Skeletal muscle satellite cell (primary cell): ENCODE data around the gene ROBO2.

Source experiments
- H3K27me3 ChIP-seq: 2 replicates; pipeline ENCODE4 v1.7.0; 2013; ENCODE audit warnings: low read length; ENCODE audit not compliant: control insufficient read depth, insufficient read depth
- H3K36me3 ChIP-seq: 2 replicates; pipeline ENCODE4 v1.7.0; 2013; ENCODE audit warnings: mild to moderate bottlenecking, control low read depth, low read length; ENCODE audit not compliant: insufficient read depth
- H3K4me1 ChIP-seq: 2 replicates; pipeline ENCODE4 v1.7.0; 2013; ENCODE audit warnings: low read length; ENCODE audit not compliant: control insufficient read depth, insufficient read depth
- H3K4me2 ChIP-seq: 2 replicates; pipeline ENCODE4 v1.7.0; 2013; ENCODE audit warnings: mild to moderate bottlenecking, low read length
- H3K4me3 ChIP-seq: 2 replicates; pipeline ENCODE4 v1.7.0; 2013; ENCODE audit warnings: low read length
- H3K9ac ChIP-seq: 2 replicates; pipeline ENCODE4 v1.7.0; 2013; ENCODE audit warnings: mild to moderate bottlenecking, low read depth, low read length, moderate library complexity
- H3K9me3 ChIP-seq: replicated peaks from 2 replicates; pipeline ENCODE4 v1.7.0; 2013; ENCODE audit warnings: mild to moderate bottlenecking, control low read depth, low read length

Gene ROBO2

GRCh38 chr3:77660718-77661117 lies 620.8 kb downstream of the ROBO2 start:
- Histone ChIP-seq H3K4me1 (no peaks in the 10 kb centered on the region), H3K4me2 (no peak overlapping the region), H3K9ac (no peak overlapping the region), H3K36me3 (no peaks in the 10 kb centered on the region), H3K9me3 (no peaks in the 10 kb centered on the region), H3K4me3 (no peak overlapping the region), H3K27me3 (no peaks in the 10 kb centered on the region)

GRCh38 chr3:77667901-77668300 lies 628.0 kb downstream of the ROBO2 start:
- no peak overlapping the region for H3K4me2 ChIP-seq
- no peaks in the 10 kb centered on the region for H3K27me3 ChIP-seq
- H3K9ac ChIP-seq = no peak overlapping the region

GRCh38 chr3:77668376-77668775 lies 628.5 kb downstream of the ROBO2 start:
- no peak overlapping the region for H3K9ac ChIP-seq
- H3K27me3 ChIP-seq = no peaks in the 10 kb centered on the region
- H3K9me3 ChIP-seq = no peaks in the 10 kb centered on the region
- no peak overlapping the region for H3K4me3 ChIP-seq
- no peak overlapping the region for H3K4me2 ChIP-seq
- no peaks in the 10 kb centered on the region for H3K4me1 ChIP-seq
- no peaks in the 10 kb centered on the region for H3K36me3 ChIP-seq

More at GRCh38 chr3:77667901-77668300, 628.0 kb downstream of the ROBO2 start:
- Histone ChIP-seq H3K4me3 (no peak overlapping the region), H3K4me1 (no peaks in the 10 kb centered on the region), H3K9me3 (no peaks in the 10 kb centered on the region), H3K36me3 (no peaks in the 10 kb centered on the region)

- Histone ChIP-seq H3K27me3 (no peaks in the 10 kb centered on the region), H3K4me1 (no peaks in the 10 kb centered on the region), H3K9me3 (no peaks in the 10 kb centered on the region), H3K9ac (no peak overlapping the region), H3K36me3 (no peaks in the 10 kb centered on the region), H3K4me3 (no peak overlapping the region), H3K4me2 (no peak overlapping the region)
These were observed 632.1 kb downstream of the ROBO2 start for GRCh38 chr3:77672016-77672415.

DNA sequence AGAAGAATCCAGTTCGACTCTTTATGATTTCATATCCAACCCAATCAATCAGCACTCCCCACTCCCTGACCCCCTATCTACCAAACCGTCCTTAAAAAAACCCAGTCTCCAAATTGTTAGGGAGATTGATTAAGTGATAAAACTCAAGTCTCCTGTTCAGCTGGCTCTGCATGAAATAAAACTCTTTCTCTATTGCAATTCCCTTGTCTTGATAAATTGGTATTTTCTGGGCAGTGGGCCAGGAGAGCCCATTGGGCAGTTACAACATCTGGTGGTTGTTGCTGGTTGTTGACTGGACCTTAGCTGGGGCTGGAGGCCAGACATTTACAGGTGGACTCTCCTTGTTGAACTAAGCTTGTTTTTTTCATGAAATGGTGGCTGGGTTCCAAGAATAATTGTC lies 642.3 kb downstream of the ROBO2 start:
- no peaks in the 10 kb centered on the region for H3K4me1 ChIP-seq
- no peak overlapping the region for H3K9ac ChIP-seq
- H3K36me3 ChIP-seq = no peaks in the 10 kb centered on the region
- H3K4me2 ChIP-seq = no peak overlapping the region
- no peaks in the 10 kb centered on the region for H3K9me3 ChIP-seq
- no peak overlapping the region for H3K4me3 ChIP-seq
- no peaks in the 10 kb centered on the region for H3K27me3 ChIP-seq

- Histone ChIP-seq H3K4me3 (no peak overlapping the region), H3K27me3 (no peaks in the 10 kb centered on the region), H3K36me3 (no peaks in the 10 kb centered on the region), H3K4me2 (no peak overlapping the region), H3K9ac (no peak overlapping the region), H3K9me3 (no peaks in the 10 kb centered on the region), H3K4me1 (no peaks in the 10 kb centered on the region)
These were observed 644.2 kb downstream of the ROBO2 start for GRCh38 chr3:77684115-77684514.

GRCh38 chr3:77685713-77686112 lies 645.8 kb downstream of the ROBO2 start:
- H3K9ac ChIP-seq = no peak overlapping the region
- H3K36me3 ChIP-seq = no peaks in the 10 kb centered on the region
- H3K4me2 ChIP-seq = no peak overlapping the region
- no peaks in the 10 kb centered on the region for H3K27me3 ChIP-seq
- no peaks in the 10 kb centered on the region for H3K9me3 ChIP-seq
- H3K4me1 ChIP-seq = no peaks in the 10 kb centered on the region
- H3K4me3 ChIP-seq = no peak overlapping the region

- no peaks in the 10 kb centered on the region for H3K36me3 ChIP-seq
- H3K9me3 ChIP-seq = no peaks in the 10 kb centered on the region
- H3K27me3 ChIP-seq = no peaks in the 10 kb centered on the region
- no peaks in the 10 kb centered on the region for H3K4me1 ChIP-seq
- no peak overlapping the region for H3K4me3 ChIP-seq
- no peak overlapping the region for H3K9ac ChIP-seq
- no peak overlapping the region for H3K4me2 ChIP-seq
These were observed 646.7 kb downstream of the ROBO2 start for GRCh38 chr3:77686560-77686959.

DNA sequence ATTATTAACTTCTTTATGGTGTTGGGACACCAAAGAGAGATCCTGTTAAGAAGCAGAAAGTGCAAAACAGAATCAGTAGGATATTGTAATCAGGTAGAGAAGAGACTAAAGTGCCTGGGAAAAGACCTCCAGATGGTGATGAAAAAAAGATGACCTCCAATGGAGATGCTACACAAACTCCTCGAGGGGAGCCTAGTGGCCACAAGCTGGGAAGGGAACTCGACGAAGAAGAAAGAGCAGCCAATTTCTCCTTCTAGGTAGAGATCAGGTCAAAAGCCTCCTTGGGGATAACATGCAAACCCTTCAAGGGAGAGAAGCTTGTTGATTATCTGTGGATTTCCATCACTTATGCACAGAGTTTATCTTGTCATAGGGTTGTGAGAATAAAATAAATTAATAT lies 647.6 kb downstream of the ROBO2 start:
- Histone ChIP-seq H3K4me3 (no peak overlapping the region), H3K27me3 (no peaks in the 10 kb centered on the region), H3K4me2 (no peak overlapping the region), H3K4me1 (no peaks in the 10 kb centered on the region), H3K9ac (no peak overlapping the region), H3K36me3 (no peaks in the 10 kb centered on the region), H3K9me3 (no peaks in the 10 kb centered on the region)

- H3K4me3 ChIP-seq = no peak overlapping the region
- H3K9ac ChIP-seq = no peak overlapping the region
- H3K4me1 ChIP-seq = no peaks in the 10 kb centered on the region
- no peaks in the 10 kb centered on the region for H3K27me3 ChIP-seq
- H3K36me3 ChIP-seq = no peaks in the 10 kb centered on the region
- no peak overlapping the region for H3K4me2 ChIP-seq
- no peaks in the 10 kb centered on the region for H3K9me3 ChIP-seq
These were observed 650.5 kb downstream of the ROBO2 start for GRCh38 chr3:77690284-77690845.

DNA sequence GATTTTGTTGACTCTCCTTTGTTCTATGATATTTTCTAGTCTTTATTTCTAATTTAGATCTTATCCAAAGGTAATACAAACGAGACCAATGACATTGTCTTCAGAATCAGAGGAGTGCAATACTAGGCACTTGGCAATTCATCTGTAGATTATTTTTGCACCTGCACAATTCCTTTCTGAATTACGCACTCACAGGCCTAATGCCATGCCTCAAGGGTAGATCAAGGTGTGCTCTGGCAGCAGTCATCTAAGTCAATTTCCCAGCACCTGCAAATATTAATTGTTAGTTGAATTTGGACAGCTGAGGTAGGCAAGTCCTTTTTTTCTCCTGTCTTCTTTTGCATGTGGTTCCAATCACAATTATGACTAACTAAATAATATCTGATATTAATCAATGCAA lies 653.2 kb downstream of the ROBO2 start:
- no peak overlapping the region for H3K9ac ChIP-seq
- H3K9me3 ChIP-seq = no peaks in the 10 kb centered on the region
- H3K4me3 ChIP-seq = no peak overlapping the region
- no peak overlapping the region for H3K4me2 ChIP-seq
- H3K27me3 ChIP-seq = no peaks in the 10 kb centered on the region
- H3K36me3 ChIP-seq = no peaks in the 10 kb centered on the region
- no peaks in the 10 kb centered on the region for H3K4me1 ChIP-seq

- H3K36me3 ChIP-seq = no peaks in the 10 kb centered on the region
- no peak overlapping the region for H3K9ac ChIP-seq
- H3K4me3 ChIP-seq = no peak overlapping the region
- no peak overlapping the region for H3K4me2 ChIP-seq
- H3K4me1 ChIP-seq = no peaks in the 10 kb centered on the region
- no peaks in the 10 kb centered on the region for H3K27me3 ChIP-seq
- H3K9me3 ChIP-seq = no peaks in the 10 kb centered on the region
These were observed 659.3 kb downstream of the ROBO2 start for GRCh38 chr3:77699125-77699691.
